ENCODE data around the gene TSPAN2.

The TSPAN2 gene

DNA sequence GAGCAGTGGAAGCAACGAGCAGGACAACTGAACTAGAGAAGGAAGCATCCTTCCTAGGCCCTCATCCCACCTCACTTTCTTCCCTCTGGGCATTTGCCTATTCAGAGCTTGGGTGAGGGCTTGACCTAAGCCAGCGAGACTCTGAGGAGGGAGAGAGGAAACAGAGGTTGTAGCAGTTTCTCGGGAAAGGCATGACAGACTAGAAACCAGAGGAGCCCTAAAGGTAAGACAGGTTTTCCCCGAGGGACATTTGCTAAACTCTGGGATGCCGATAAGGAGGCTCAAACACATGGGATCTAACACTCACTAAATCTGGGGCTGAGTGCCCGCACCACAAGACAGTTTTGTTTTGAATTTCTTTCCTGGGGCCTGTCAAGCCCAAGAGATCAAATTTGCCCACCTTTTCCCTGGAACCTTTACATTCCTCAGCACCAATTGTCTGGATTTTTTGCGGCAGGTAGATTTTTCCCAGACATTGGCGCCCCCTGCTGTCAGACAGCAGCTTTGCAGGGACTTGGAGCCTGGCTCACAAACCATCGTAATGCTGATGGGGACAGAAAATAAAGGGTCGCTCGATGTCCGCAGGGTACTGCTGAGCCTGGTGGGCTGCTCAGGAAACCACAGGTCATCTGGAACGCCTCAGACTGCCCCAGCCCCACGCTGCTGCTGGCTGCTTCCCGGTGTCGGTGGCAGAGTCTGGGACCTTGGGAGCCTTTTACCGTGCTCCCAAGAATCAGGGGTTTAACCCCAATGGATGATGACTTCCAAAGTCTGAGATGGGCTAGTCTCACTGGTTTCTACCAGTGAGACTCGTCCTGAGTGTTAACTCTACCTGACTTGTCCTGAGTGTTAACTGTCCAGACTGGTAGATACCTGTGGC is 23.4 kb upstream of the TSPAN2 start:
- DNase-seq = peak; percentile 63

- no peak for DNase-seq
These were observed 18.4 kb upstream of the TSPAN2 start for GRCh38 chr1:115107516-115108260.

DNA sequence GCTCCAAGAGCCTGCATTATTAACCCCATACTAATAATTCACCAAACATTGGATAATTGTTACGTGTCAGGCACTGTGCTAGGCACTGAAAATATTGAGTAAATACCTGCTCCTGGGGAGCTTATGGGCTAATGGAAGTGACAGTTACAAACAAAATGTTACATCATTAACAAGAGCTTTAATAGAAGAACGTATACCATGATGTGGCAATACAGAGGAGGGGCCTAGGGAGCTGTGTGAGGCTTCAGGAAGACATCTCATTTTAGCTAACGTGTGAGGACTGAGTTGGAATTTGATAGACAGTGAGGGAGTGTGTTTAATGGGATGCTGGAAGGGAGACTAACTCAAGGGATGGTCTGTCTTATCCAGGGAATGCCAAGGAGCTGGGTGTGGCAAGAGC is 16.5 kb upstream of the TSPAN2 start:
- DNase-seq = no peak

DNA sequence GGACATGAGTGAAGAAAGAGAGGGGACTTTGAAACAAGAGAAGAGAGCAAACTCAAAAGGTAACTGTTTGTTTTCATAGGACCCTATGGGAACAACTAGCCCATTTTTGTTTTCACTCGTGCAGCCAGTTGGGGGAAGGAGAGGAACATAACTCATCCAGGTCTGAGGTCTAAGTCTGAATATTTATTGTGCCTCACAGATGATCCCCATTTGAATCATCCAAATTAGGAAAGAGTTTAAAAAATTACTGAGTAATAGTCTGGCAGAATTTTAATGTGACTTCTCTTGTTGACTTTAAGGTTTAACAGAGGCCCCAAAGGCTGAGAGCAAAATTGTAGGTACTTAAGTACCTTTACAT is 10.4 kb upstream of the TSPAN2 start:
- no peak for DNase-seq

GRCh38 chr1:115098979-115099692 is 9.8 kb upstream of the TSPAN2 start:
- DNase-seq = peak; percentile 63

- no peak for DNase-seq
These were observed 2.9 kb upstream of the TSPAN2 start for GRCh38 chr1:115092175-115092574.

DNA sequence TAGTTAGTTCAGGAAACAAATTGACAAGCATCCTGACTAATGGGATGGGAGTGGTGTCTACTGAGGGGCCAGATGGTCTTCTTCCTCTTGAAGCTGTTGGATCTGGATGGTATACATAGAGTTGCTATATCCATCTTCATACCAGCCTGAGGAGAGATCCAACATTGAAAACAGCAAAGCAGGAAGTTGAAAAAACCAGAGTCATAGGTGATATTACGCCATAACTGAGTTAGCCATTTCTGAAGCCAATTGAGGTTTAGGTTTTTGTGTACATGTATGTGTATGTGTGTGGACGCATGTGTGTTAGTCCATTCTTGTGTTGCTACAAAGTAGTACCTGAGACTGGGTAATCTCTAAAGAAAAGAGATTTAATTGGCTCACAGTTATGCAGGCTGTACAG is 2.3 kb upstream of the TSPAN2 start:
- DNase-seq = no peak

DNA sequence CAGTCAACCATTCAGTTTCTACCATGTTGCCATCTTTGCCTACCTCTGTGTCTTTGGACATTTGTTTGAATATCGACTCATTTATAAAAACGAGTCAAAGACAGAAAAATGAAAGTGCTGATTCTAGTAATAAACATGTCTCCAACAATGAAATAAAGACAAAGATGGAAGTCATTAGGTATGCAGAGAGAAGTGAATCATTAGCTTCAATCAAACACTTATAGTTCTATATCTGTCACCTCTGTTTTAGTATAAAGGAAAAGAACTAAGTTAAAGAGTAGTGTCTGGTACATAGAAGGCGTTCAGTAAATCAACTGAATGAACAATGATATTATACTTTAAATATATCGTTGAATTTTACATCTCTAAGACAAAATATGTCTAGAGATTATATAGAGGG is 1.7 kb upstream of the TSPAN2 start:
- no peak for DNase-seq

DNA sequence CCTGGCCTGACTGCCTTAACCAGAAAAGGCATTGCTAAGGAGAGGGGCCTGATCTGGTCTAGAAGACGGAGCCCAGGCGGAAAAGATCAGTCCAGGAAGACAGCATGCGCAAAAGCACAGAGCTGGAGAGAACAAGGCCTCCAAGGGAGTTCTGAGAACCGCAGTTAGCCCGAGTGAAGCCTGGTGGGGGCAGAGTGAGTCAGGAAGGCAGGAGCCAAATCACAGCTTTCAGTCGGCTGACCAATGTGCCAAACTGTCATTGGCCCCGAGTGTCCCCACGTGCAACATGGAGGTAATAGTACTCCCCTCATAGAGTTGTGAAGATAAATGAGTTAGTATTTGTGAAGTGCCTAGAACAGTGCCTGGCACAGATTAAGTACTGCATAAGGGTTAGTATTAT is 1.2 kb upstream of the TSPAN2 start:
- DNase-seq = no peak

DNA sequence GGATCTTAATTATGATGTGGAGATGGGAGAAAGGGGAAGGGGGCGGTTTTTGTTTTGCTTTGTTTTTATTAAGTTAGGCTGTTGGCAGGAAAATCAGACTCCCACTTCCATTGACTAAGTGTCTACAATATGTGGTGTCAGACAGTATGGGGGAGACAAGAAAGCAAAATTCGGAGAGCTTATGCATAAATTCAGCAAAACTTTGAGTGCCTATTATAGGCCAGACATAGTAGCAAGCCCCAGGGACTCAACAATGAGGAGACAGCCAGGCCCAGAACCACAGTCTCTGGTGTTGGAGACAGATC is 835 bp upstream of the TSPAN2 start:
- DNase-seq = no peak

DNA sequence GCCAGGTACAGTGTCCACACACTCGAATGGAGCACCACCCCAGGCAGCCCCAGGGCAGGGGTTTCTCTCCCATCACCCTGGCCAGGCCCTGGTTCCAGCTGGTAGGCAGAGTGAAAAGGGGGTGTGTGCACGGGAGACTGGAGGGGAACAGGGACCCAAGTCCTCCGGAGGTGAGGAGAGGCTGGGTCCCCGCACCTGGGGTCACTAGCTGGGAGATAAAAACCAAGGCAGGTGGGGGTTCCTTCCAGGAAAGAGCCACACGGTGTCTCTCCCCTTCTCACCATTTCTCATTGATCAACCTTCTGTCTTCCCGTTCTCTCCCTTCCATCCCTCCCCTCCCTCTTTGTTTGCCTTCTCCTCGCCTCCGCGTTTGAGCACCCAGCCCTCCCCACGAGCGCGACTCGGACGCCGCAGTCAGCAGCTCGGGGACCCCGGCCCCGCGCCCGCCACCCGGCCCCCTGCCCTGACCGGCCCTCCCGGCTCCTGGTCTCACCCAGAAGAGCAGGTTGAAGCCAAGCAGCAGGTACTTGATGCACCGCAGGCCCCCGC is 358 bp downstream of the TSPAN2 start:
- no peak for DNase-seq

DNA sequence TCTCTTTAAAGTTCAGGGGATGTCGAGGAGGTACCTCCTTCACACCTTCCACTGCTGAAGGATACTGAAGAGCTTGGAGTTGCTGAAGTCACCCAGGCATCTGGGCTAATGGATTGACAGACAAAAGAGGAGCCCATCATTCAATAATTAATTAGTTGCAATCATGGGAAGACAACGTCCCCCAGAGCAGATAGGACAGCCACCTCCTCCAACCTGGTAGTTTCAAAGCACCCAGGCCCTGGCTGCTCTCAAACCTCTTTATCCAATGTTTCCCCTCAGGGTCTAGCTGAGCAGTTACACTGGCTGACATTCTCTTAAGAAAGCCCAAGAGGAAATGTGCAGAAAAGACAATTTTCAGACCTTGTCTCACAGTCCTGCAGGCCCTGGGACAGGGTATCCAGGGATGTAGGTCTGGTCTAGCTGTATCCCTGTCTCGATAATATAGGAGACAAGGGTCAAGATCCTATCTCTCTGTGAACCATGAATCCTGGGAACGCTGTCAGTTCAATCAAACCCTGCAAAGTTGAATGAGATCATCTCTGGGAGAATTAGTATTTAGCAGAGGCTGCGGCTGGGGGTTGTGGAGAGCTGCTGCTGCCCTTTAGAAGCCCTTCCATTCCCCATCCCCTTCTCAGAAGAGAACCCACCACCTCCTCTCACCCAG is 1.1 kb downstream of the TSPAN2 start:
- DNase-seq = no peak

GRCh38 chr1:115086176-115086830 is 3.0 kb downstream of the TSPAN2 start:
- DNase-seq = no peak

GRCh38 chr1:115084902-115085511 is 4.3 kb downstream of the TSPAN2 start:
- DNase-seq = peak; percentile 57

DNA sequence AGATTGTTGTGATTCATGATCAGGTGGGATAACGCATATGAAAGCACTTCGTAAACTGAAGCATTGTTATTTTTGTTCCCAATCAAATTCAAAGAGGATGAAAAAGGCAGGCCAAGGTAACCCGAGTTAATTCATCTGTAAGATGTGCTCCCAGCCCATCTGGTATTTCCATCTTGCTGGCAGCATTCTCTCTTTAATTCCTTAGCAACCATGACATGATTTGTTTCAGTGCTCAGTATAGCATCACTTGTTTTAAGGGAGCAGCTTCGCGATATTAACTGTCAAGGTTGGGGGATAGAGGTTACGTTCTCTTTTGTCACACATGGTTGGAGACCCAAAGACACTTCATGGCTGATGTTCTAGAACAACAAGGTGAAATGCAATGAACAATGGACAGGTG is 6.4 kb downstream of the TSPAN2 start:
- no peak for DNase-seq

GRCh38 chr1:115078708-115079107 is 10.6 kb downstream of the TSPAN2 start:
- no peak for DNase-seq

- no peak for DNase-seq
These were observed 11.3 kb downstream of the TSPAN2 start for GRCh38 chr1:115077984-115078330.

DNA sequence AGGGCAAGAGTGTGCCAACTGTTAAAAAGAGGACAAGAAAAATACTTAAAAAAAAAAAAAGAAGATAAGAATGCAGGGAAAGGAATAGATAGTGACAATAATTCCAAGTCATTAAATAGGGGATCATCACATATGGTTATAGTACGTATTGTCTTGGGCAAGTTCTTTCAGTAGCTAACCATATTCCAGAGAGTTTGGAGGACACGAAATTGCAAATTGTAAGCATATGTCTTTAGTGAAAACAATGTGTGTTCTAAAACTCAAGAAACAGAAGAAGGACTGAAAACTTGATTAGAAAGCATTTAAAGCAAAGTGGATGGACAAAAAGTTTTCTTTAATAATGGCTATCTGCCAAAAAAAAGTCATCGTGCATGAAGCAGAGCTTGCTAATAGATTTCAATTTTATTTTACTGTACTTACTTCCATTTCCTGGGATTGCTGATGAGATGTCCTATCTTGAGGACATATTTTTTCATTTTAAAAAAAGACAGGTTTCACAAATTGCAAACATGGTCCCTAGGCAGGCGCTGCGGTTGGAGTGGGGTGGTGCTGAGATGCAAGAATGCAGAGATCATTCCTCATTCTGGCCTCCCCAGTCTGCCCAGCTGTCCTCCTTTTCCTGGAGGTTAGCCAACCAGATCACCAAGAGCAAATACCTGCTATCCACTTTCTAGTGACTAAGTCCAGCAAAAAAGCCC is 11.9 kb downstream of the TSPAN2 start:
- no peak for DNase-seq

DNA sequence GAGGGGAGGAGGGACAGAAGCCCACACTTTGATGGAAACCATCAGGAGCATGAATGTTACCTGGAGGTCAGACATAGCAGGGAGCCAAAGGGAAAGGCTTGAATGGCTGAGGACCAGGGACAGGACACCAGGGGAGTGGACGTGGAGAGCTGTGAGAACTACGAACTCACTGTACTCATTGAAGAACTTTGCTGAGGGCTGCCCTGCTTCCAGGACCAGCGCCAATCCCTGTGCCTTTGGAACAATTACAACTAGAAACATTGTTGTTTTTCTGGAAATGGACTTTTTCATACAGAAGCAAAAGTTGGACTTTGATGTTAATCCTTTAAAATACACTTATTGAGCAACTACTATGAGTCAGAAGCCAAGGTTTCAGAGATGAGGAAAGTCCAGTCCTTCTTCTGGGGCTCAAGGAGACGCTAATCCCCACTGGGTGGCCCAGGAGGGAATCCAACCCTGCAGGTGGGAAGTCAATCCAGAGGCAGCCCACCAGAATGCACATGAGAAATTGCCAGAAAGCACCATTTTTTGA is 12.9 kb downstream of the TSPAN2 start:
- no peak for DNase-seq

GRCh38 chr1:115074839-115075534 is 14.3 kb downstream of the TSPAN2 start:
- peak; percentile 64 for DNase-seq
